ENCODE data around the gene TBX10. TPM values are rescaled to one million over a fixed set of nuclear protein-coding genes. Genes with fewer than 3 reads are reported as not detected.
A peak's percentile ranks its signal among the peaks of the same experiment; 100 is the strongest.
"Not testable (repeated sequence)": the region's sequence is repeated elsewhere in the genome, so short reads cannot be mapped to it uniquely, and the experiment has no call there.

TBX10 gene
- total and polyA plus RNA-seq, 9 donors = not detected

GRCh38 chr11:67629386-67630227, 10.0 kb downstream of the TBX10 start, which contains the start of gene NUDT8:
Gene NUDT8 (minus strand): TSS chr11:67629937. CDS start chr11:67629911, 26 bp downstream.
- peak; percentile 74 to 88 (median 84) for DNase-seq
- H3K9me3 ChIP-seq = no peaks in the 10 kb centered on the region
- intact Hi-C loops (cut with DNase I) = no loop called here
- no peaks in the 10 kb centered on the region for H3K36me3 ChIP-seq
- 0 to 1% (median 1%) methylated on average over 49 to 102 of the region's 102 CpGs for WGBS, 3 donors
- H3K4me3 ChIP-seq = peak within 1 kb of the TSS; percentile 81
- peak within 1 kb of the TSS; percentile 66 to 79 for H3K27ac ChIP-seq
- TF ChIP-seq EP300 (IDR thresholded peaks at IDR 0.05) (no peak), POLR2A (IDR thresholded peaks at IDR 0.05) (peak; percentile 45)
- TF ChIP-seq, protein P1, sequence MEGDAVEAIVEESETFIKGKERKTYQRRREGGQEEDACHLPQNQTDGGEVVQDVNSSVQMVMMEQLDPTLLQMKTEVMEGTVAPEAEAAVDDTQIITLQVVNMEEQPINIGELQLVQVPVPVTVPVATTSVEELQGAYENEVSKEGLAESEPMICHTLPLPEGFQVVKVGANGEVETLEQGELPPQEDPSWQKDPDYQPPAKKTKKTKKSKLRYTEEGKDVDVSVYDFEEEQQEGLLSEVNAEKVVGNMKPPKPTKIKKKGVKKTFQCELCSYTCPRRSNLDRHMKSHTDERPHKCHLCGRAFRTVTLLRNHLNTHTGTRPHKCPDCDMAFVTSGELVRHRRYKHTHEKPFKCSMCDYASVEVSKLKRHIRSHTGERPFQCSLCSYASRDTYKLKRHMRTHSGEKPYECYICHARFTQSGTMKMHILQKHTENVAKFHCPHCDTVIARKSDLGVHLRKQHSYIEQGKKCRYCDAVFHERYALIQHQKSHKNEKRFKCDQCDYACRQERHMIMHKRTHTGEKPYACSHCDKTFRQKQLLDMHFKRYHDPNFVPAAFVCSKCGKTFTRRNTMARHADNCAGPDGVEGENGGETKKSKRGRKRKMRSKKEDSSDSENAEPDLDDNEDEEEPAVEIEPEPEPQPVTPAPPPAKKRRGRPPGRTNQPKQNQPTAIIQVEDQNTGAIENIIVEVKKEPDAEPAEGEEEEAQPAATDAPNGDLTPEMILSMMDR (IDR thresholded peaks at IDR 0.05) = peak; percentile 67 to 81 (median 68)
- peaks cover 5% of the 10 kb centered on the region for H3K4me1 ChIP-seq (ENCODE audit: insufficient read depth)
- no peaks in the 10 kb centered on the region for H3K27me3 ChIP-seq

DNA sequence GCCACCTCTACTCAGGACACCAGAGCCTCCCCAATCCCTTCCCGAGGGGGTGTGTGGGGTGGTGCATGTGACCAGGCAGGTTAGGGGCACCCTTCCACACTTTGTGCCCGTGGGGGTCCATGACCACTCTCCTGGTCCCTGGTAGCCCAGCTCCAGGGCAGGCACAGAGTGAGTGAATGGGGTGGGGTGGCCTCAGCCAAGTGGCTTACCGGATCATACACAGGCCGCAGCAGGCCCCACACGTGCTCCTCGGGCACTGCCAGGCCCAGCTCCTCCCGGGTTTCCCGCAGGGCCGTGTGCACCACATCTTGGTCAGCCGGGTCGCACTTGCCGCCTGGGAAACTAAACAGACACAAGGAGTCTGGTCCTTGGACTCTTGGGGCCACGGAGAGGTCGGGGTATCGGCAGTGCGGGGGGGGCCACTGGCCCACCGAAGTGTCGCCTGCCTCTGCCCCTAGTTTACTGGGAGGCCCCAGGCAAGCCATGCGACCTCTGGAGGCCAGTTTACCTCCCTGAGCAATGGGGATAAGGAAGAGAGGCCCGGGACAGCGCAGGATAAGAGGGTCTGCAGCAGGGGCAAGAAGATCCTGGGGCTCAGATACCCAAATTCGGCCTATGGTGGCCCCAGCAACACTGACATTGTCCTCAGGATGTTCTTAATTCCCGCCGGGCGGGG, 10.7 kb downstream of the TBX10 start:
- DNase-seq = peak in 4 of 5 donors; percentile 29 to 62 (median 56)
- 47 to 57% (median 53%) methylated on average over 20 to 25 of the region's 25 CpGs for WGBS, 3 donors

GRCh38 chr11:67627812-67628624, 11.5 kb downstream of the TBX10 start:
- WGBS, 3 donors = 79 to 83% (median 82%) methylated on average over 15 of the region's 15 CpGs
- peak in 3 of 5 donors; percentile 22 to 45 (median 34) for DNase-seq
- H3K27me3 ChIP-seq = no peaks in the 10 kb centered on the region
- H3K9me3 ChIP-seq = no peaks in the 10 kb centered on the region
- H3K4me1 ChIP-seq (ENCODE audit: insufficient read depth) = peaks cover 5% of the 10 kb centered on the region
- no peaks in the 10 kb centered on the region for H3K36me3 ChIP-seq
- intact Hi-C loops (cut with DNase I) = no loop called here
- H3K27ac ChIP-seq = no peak overlapping the region
- no peak for TF ChIP-seq POLR2A (IDR thresholded peaks at IDR 0.05)
- TF ChIP-seq EP300 (IDR thresholded peaks at IDR 0.05) = no peak
- no peak overlapping the region for H3K4me3 ChIP-seq

More for the DNA sequence above, 10.7 kb downstream of the TBX10 start:
- Histone ChIP-seq H3K4me3 (peak overlapping the region; percentile 81), H3K9me3 (no peaks in the 10 kb centered on the region), H3K27ac (peak overlapping the region; percentile 66 to 79), H3K4me1 (ENCODE audit: insufficient read depth) (peaks cover 5% of the 10 kb centered on the region), H3K27me3 (no peaks in the 10 kb centered on the region), H3K36me3 (no peaks in the 10 kb centered on the region)
- TF ChIP-seq, protein P1 (IDR thresholded peaks at IDR 0.05) = no peak
- intact Hi-C loops (cut with DNase I) = no loop called here

DNA sequence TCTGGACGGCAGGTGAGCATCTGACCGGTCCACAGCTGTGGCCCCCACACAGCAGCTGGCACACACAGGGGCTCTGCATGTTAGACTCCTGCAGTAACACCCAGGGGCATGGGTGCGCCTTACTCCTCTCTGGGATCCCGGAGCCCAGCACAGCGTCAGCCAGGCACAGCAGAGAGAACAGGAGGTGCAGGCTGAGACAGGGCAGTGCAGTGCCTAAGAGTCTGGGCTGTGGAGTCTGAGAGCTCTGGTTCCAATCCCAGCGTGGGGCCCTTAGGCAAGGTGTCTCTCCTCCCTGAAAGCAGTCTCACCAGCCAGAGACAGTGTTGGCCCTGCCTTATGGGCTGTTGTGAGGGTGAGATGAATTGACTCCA, 12.1 kb downstream of the TBX10 start:
- 69 to 83% (median 72%) methylated on average over 6 of the region's 6 CpGs for whole genome bisulfite sequencing, 3 donors
- intact Hi-C loops (cut with DNase I) = no loop called here

GRCh38 chr11:67626970-67627369, 12.6 kb downstream of the TBX10 start:
- TF ChIP-seq POLR2A (IDR thresholded peaks at IDR 0.05) = no peak
- no peak for TF ChIP-seq EP300 (IDR thresholded peaks at IDR 0.05)
- TF ChIP-seq, protein P1 (IDR thresholded peaks at IDR 0.05) = no peak
- H3K36me3 ChIP-seq = no peaks in the 10 kb centered on the region
- WGBS, 3 donors = 71 to 80% (median 80%) methylated on average over 10 of the region's 10 CpGs
- intact Hi-C loops (cut with DNase I) = no loop called here
- no peak overlapping the region for H3K27ac ChIP-seq
- no peaks in the 10 kb centered on the region for H3K27me3 ChIP-seq
- DNase-seq = peak in 2 of 5 donors; percentile 12 to 33
- no peaks in the 10 kb centered on the region for H3K9me3 ChIP-seq
- peaks cover 5% of the 10 kb centered on the region for H3K4me1 ChIP-seq (ENCODE audit: insufficient read depth)
- no peak overlapping the region for H3K4me3 ChIP-seq

More for the DNA sequence above, 12.1 kb downstream of the TBX10 start:
- no peaks in the 10 kb centered on the region for H3K9me3 ChIP-seq
- H3K27me3 ChIP-seq = no peaks in the 10 kb centered on the region
- peak in 3 of 5 donors; percentile 17 to 35 (median 21) for DNase-seq
- TF ChIP-seq POLR2A (IDR thresholded peaks at IDR 0.05) = no peak
- H3K27ac ChIP-seq = no peak overlapping the region
- H3K4me1 ChIP-seq (ENCODE audit: insufficient read depth) = peaks cover 5% of the 10 kb centered on the region
- H3K4me3 ChIP-seq = no peak overlapping the region
- no peaks in the 10 kb centered on the region for H3K36me3 ChIP-seq

- intact Hi-C loops (cut with DNase I) = not testable (repeated sequence)
- WGBS, 3 donors = 81 to 83% (median 82%) methylated on average over 10 of the region's 10 CpGs
These were observed 13.3 kb downstream of the TBX10 start for GRCh38 chr11:67626131-67626833.

GRCh38 chr11:67623795-67624194, 15.8 kb downstream of the TBX10 start:
- H3K27ac ChIP-seq; H3K36me3 ChIP-seq; H3K4me3 ChIP-seq; H3K9me3 ChIP-seq; intact Hi-C loops (cut with DNase I); H3K4me1 ChIP-seq (ENCODE audit: insufficient read depth); DNase-seq; H3K27me3 ChIP-seq: not testable (repeated sequence)
- 90 to 100% (median 100%) methylated on average over 1 of the region's 1 CpG for WGBS, 3 donors

More at GRCh38 chr11:67626131-67626833, 13.3 kb downstream of the TBX10 start:
- H3K27me3 ChIP-seq; H3K4me3 ChIP-seq; H3K9me3 ChIP-seq; H3K27ac ChIP-seq; H3K4me1 ChIP-seq (ENCODE audit: insufficient read depth); H3K36me3 ChIP-seq: not testable (repeated sequence)
- DNase-seq = peak in 1 of 5 donors; percentile 9
